Upper lobe of left lung (tissue), 6 donors: ENCODE results near the gene AHNAK. TPM values are rescaled to one million over a fixed set of nuclear protein-coding genes. Genes with fewer than 3 reads are reported as not detected.

Source experiments
- ATAC-seq, 2 donors: fragments of 200-7000 bp; cut with Tn5 transposase; one replicate each; pipeline ENCODE4 v1.9.1; 2022; ENCODE audit warnings: mild to moderate bottlenecking in 2 of 2, moderate library complexity in 2 of 2; ENCODE audit not compliant: low FRiP score in 2 of 2
- DNase-seq, 2 donors: peaks; one replicate each; pipeline ENCODE4 v3.0.0-alpha.2; 2019 to 2020
- H3K27ac ChIP-seq, 4 donors: fragments of 200-600 bp; sonication (generic); one replicate each; pipeline ENCODE4 v1.5.1; 2016 to 2019
- H3K27me3 ChIP-seq, 4 donors: fragments of 200-600 bp; sonication (generic); one replicate each; pipeline ENCODE4 v1.5.1; 2017 to 2019
- H3K36me3 ChIP-seq, 4 donors: fragments of 200-600 bp; sonication (generic); one replicate each; pipeline ENCODE4 v1.5.1; 2016 to 2019
- H3K4me1 ChIP-seq, 4 donors: fragments of 200-600 bp; sonication (generic); one replicate each; pipeline ENCODE4 v1.5.1; 2018 to 2019
- H3K4me3 ChIP-seq, 4 donors: fragments of 200-600 bp; sonication (generic); one replicate each; pipeline ENCODE4 v1.5.1; 2017 to 2019; ENCODE audit warnings: mild to moderate bottlenecking in 2 of 4, moderate library complexity in 1 of 4
- H3K9me3 ChIP-seq, 4 donors: fragments of 200-600 bp; sonication (generic); one replicate each; pipeline ENCODE4 v1.5.1; 2018 to 2019
- EP300 ChIP-seq, 4 donors: sonication (generic); formaldehyde crosslinking; IDR thresholded peaks; one replicate each; pipeline ENCODE4 v1.5.1; 2017; ENCODE audit warnings: antibody characterized with exemption in 4 of 4, control low read depth in 2 of 4
- POLR2A ChIP-seq, 4 donors: fragments of 450-650 bp; IDR thresholded peaks; one replicate each; pipeline ENCODE4 v1.5.1; 2016 to 2017; ENCODE audit warnings: antibody characterized with exemption in 4 of 4, mild to moderate bottlenecking in 2 of 4
- POLR2AphosphoS5 ChIP-seq, 2 donors: sonication (generic); formaldehyde crosslinking; IDR thresholded peaks; one replicate each; pipeline ENCODE4 v1.5.1; 2017; ENCODE audit warnings: antibody characterized with exemption in 2 of 2
- WGBS, 2 donors: methylation state at CpG; one replicate each; pipeline ENCODE4 v1.1.5; 2017 to 2018; 5-methylcytosine and 5-hydroxymethylcytosine counted together
- total RNA-seq, 6 donors: library from RNA; depleted of rRNA in 4 of 6; stranded (reverse); fragments of >200 nt in 4 of 6; gene quantifications; one replicate each; pipeline versions ENCODE4 v1.1.0 to v1.2.1, GENCODE V29; 2016 to 2021
- TF ChIP-seq, protein P1 (sequence below), 6 experiments: fragments of 450-650 bp in 4 of 6; fragments of 200-600 bp in 2 of 6; sonication (generic) in 2 of 6; IDR thresholded peaks; one replicate each; pipeline ENCODE4 v1.5.1; 2016 to 2019; ENCODE audit warnings: antibody characterized with exemption in 6 of 6
- donor health status: DM: no; HTN: no; CAD: no; lungs with moderate emphysema.
- donor health status: DM: no; HTN: yes; CAD: no; lungs with severe emphysema.

AHNAK gene
- total RNA-seq, 6 donors from 2014 or later, result 583 to 1,153 (median 829) TPM

GRCh38 chr11:62502030-62502730, 44.4 kb downstream of the AHNAK start:
- no peaks in the 10 kb centered on the region for H3K36me3 ChIP-seq
- ATAC-seq (no peak), DNase-seq (no peak)
- TF ChIP-seq EP300 (IDR thresholded peaks at IDR 0.05) (no peak), POLR2AphosphoS5 (IDR thresholded peaks at IDR 0.05) (no peak), POLR2A (IDR thresholded peaks at IDR 0.05) (no peak)
- TF ChIP-seq, protein P1, sequence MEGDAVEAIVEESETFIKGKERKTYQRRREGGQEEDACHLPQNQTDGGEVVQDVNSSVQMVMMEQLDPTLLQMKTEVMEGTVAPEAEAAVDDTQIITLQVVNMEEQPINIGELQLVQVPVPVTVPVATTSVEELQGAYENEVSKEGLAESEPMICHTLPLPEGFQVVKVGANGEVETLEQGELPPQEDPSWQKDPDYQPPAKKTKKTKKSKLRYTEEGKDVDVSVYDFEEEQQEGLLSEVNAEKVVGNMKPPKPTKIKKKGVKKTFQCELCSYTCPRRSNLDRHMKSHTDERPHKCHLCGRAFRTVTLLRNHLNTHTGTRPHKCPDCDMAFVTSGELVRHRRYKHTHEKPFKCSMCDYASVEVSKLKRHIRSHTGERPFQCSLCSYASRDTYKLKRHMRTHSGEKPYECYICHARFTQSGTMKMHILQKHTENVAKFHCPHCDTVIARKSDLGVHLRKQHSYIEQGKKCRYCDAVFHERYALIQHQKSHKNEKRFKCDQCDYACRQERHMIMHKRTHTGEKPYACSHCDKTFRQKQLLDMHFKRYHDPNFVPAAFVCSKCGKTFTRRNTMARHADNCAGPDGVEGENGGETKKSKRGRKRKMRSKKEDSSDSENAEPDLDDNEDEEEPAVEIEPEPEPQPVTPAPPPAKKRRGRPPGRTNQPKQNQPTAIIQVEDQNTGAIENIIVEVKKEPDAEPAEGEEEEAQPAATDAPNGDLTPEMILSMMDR (IDR thresholded peaks at IDR 0.05), result no peak
- H3K27ac ChIP-seq, result peak overlapping the region; percentile 30 to 73 (median 54)
- peaks cover 44 to 79% (median 57%) of the 10 kb centered on the region in 4 donors for H3K4me1 ChIP-seq
- 25 to 26% methylated on average over 10 of the region's 10 CpGs for WGBS, 2 donors
- no peaks in the 10 kb centered on the region for H3K9me3 ChIP-seq
- no peak overlapping the region for H3K4me3 ChIP-seq
- H3K27me3 ChIP-seq, result no peaks in the 10 kb centered on the region

GRCh38 chr11:62501432-62501891, 45.1 kb downstream of the AHNAK start:
- Histone ChIP-seq H3K9me3 (no peaks in the 10 kb centered on the region), H3K27me3 (no peaks in the 10 kb centered on the region), H3K4me1 (peaks cover 45 to 72% (median 56%) of the 10 kb centered on the region in 4 donors), H3K36me3 (no peaks in the 10 kb centered on the region), H3K27ac (peak overlapping the region; percentile 30 to 73 (median 54)), H3K4me3 (no peak overlapping the region)
- TF ChIP-seq, protein P1 (IDR thresholded peaks at IDR 0.05), result no peak
- peak in 1 of 2 donors; percentile 48 for TF ChIP-seq POLR2AphosphoS5 (IDR thresholded peaks at IDR 0.05)
- TF ChIP-seq POLR2A (IDR thresholded peaks at IDR 0.05), result no peak
- no peak for TF ChIP-seq EP300 (IDR thresholded peaks at IDR 0.05)
- WGBS, 2 donors, result 39 to 58% methylated on average over 11 of the region's 11 CpGs
- no peak for ATAC-seq
- DNase-seq, result peak; percentile 41 to 46

DNA sequence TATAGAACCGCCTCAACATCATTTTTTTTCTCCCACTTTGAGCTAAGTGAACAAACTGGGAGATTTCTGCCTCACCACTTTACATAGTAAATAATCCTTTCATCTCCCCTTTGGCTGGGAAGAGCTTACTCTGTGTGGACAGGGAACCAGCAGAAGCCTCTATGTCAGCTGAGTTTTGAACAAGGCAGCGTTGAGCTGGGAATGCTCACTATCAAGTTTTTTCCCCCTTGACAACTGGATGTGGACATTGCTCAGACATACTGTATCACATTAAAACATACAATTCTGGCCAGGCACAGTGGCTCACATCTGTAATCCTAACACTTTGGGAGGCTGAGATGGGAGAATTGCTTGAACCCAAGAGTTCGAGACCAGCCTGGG, 46.0 kb downstream of the AHNAK start:
- WGBS, 2 donors, result 87 to 88% methylated on average over 3 of the region's 3 CpGs

DNA sequence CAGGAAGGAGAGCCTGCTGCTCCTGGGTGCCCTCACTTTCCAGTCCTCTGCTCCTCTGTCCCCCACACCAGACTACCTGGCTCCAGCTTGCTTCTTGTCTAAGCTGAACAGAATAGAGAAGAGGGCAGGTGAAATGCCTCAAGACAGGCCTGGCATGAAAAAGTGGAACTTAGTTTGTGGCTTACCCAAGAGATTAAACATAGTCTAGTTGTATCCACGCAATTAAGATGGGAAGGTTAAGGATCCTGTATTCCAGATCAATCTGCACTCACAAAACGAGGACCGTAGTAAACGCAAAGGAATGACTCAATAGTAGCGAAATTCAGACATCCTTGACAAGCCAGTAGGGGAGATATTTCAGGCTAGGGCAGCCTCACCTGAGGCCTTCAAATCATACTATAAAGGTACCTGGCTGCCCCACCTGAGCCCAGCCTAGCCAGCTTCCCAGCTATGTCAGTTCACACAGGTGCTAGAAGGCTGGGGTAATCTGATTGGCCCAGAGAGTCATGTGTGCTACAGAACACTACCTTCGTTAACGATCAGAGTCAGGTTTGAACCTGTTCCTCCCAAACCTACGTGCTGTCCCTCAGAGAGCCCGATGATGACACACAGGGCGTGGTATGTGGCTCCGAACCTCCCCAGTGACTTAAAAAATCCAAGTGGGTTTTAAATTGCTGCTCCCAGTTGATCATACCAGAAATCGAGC, 46.5 kb downstream of the AHNAK start:
- Histone ChIP-seq H3K4me3 (no peak overlapping the region), H3K27ac (peak overlapping the region; percentile 3 to 53 (median 52)), H3K4me1 (peaks cover 36 to 58% (median 48%) of the 10 kb centered on the region in 4 donors), H3K27me3 (no peaks in the 10 kb centered on the region), H3K36me3 (no peaks in the 10 kb centered on the region), H3K9me3 (no peaks in the 10 kb centered on the region)
- 72 to 79% methylated on average over 6 to 12 of the region's 12 CpGs for WGBS, 2 donors
- no peak for ATAC-seq
- TF ChIP-seq, protein P1 (IDR thresholded peaks at IDR 0.05), result no peak
- TF ChIP-seq POLR2A (IDR thresholded peaks at IDR 0.05) (no peak), POLR2AphosphoS5 (IDR thresholded peaks at IDR 0.05) (no peak)
- peak in 1 of 2 donors; percentile 37 for DNase-seq

More for the DNA sequence above, 46.0 kb downstream of the AHNAK start:
- TF ChIP-seq POLR2AphosphoS5 (IDR thresholded peaks at IDR 0.05) (no peak), EP300 (IDR thresholded peaks at IDR 0.05) (no peak), POLR2A (IDR thresholded peaks at IDR 0.05) (no peak)
- TF ChIP-seq, protein P1 (IDR thresholded peaks at IDR 0.05), result no peak
- peaks cover 39 to 63% (median 52%) of the 10 kb centered on the region in 4 donors for H3K4me1 ChIP-seq
- H3K36me3 ChIP-seq, result no peaks in the 10 kb centered on the region
- no peaks in the 10 kb centered on the region for H3K9me3 ChIP-seq
- H3K27ac ChIP-seq, result peak overlapping the region in 1 of 4 donors; percentile 65
- no peaks in the 10 kb centered on the region for H3K27me3 ChIP-seq
- ATAC-seq (no peak), DNase-seq (no peak)
- H3K4me3 ChIP-seq, result no peak overlapping the region
